ENCODE data around the gene TAF3. TPM values are rescaled to one million over a fixed set of nuclear protein-coding genes. Genes with fewer than 3 reads are reported as not detected.

TAF3 gene
- polyA plus RNA-seq, 1 of the 3 experiments (the other 2 are of a cell fraction), result 2.4 TPM

DNA sequence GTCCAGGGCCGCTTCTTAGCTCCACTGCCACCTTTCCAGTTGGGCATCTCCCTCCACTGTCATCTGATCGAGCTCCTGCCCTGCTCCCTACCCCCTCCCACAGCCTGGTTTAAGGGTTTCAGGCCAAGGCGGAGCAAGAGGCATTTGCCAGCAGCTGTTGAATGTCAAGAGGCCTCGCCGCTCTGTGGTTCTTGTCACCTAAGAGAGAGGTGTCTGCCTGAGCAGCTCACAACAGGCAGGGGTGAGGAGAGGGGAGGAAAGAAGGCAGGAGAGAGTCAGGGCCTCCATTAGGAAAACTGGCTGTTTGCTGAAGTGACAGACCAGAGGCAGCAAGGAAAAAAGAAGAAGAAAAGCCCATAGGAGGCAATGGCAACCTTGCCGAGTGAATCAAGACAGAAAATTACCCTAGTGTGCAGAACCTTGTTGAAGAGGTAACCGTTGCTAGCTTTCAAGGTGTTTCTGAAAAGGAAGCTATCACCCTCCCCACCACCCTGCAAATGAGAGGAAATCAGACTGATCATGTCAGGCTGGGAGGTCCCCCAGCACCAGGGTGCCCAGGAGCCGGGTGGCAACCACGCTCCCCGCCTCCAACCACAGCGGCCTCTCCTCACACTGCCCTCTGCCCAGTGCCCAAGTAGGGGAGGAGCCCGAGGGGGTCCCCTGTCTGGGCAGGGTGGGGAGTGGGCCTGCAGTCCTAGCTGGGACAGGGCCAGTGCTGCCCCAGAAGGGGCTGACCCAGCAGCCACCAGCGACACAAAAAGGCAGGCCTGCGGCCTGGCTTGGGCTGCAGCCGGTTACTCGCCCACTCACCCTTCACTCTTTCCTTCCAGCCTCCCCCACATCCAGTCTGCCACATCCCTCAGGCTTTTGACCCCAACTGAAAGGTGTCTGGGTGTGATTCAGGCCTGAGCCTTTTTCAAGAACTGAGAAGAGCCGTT, 243.2 kb downstream of the TAF3 start:
- H3K9me2 ChIP-seq, result no peaks in the 10 kb centered on the region
- H3K9ac ChIP-seq, result peak overlapping the region; percentile 96
- peaks cover 45% of the 10 kb centered on the region for H3F3A ChIP-seq (replicated peaks; ENCODE audit: insufficient read depth)
- H3K27ac ChIP-seq (ENCODE audit: low read depth in 2 of 2, low read length in 1 of 2), result peak overlapping the region; percentile 96 to 98
- no peaks in the 10 kb centered on the region for H3K27me3 ChIP-seq (ENCODE audit: insufficient read depth)
- peaks cover 100% of the 10 kb centered on the region for H3K79me2 ChIP-seq (ENCODE audit: insufficient read depth)
- ChIA-PET CTCF (interaction anchor here (1.0 to 2.4 kb wide), 7 partner anchors 8 to 1177 kb away, joined by 3 to 7 read pairs (median 4); no protein-coding TSS in a partner anchor), POLR2A (interaction anchor here (0.6 to 5.3 kb wide), 10 partner anchors 10 to 1176 kb away, joined by 3 to 33 read pairs (median 6); no protein-coding TSS in a partner anchor)
- H2AFZ ChIP-seq (ENCODE audit: low read depth), result no peak overlapping the region
- WGBS (ENCODE audit: low lambda C conversion rate), result 10% methylated on average over 10 of the region's 17 CpGs
- no peak for DNase-seq
- H3K4me1 ChIP-seq (ENCODE audit: control insufficient read depth in 1 of 2, insufficient read depth in 2 of 2, low read depth in 1 of 2, low read length in 1 of 2), result peaks cover 26 to 71% of the 10 kb centered on the region in 2 experiments
- H3K4me3 ChIP-seq (ENCODE audit: low read depth in 2 of 2, low read length in 1 of 2), result peak overlapping the region; percentile 86 to 92
- H4K20me1 ChIP-seq (ENCODE audit: insufficient read depth), result peaks cover 35% of the 10 kb centered on the region
- H3K4me2 ChIP-seq, result peak overlapping the region; percentile 98
- H3K36me3 ChIP-seq (replicated peaks in 1 of 2; ENCODE audit: control insufficient read depth in 1 of 2, insufficient read depth in 2 of 2, low read length in 1 of 2), result peaks cover 68 to 75% of the 10 kb centered on the region in 2 experiments
- peak; percentile 64; the same call in 1 of the 2 replicates for TF ChIP-seq TCF12 (IDR thresholded peaks at IDR 0.05)
- no peak for TF ChIP-seq RCOR1 (IDR thresholded peaks at IDR 0.05; ENCODE audit: low read length)
- TF ChIP-seq FOXM1 (IDR thresholded peaks at IDR 0.05; ENCODE audit: low read depth), result no peak
- TF ChIP-seq POLR2AphosphoS5 (IDR thresholded peaks at IDR 0.05; ENCODE audit: low read depth, low read length), result peak; percentile 31; the same call in 1 of the 2 replicates
- TF ChIP-seq GATA2 (CRISPR knock-in tag; IDR thresholded peaks at IDR 0.05), result no peak
- TF ChIP-seq, protein P1, sequence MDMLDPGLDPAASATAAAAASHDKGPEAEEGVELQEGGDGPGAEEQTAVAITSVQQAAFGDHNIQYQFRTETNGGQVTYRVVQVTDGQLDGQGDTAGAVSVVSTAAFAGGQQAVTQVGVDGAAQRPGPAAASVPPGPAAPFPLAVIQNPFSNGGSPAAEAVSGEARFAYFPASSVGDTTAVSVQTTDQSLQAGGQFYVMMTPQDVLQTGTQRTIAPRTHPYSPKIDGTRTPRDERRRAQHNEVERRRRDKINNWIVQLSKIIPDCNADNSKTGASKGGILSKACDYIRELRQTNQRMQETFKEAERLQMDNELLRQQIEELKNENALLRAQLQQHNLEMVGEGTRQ (IDR thresholded peaks at IDR 0.05; ENCODE audit: borderline replicate concordance, low read depth, low read length), result no peak
- TF ChIP-seq SIN3A (IDR thresholded peaks at IDR 0.05; ENCODE audit: borderline replicate concordance, low read depth, low read length), result no peak
- TF ChIP-seq YY1 (IDR thresholded peaks at IDR 0.05; ENCODE audit: low read depth), result no peak
- TF ChIP-seq EP300 (IDR thresholded peaks at IDR 0.05; ENCODE audit: borderline replicate concordance in 1 of 2, low read depth in 1 of 2, low read length in 1 of 2), result peak in 1 of 2 experiments; percentile 10; a peak in 1 of 4 replicates
- no peak for TF ChIP-seq RAD21 (IDR thresholded peaks at IDR 0.05; ENCODE audit: low read length)
- TF ChIP-seq MXI1 (IDR thresholded peaks at IDR 0.05; ENCODE audit: low read depth, low read length), result peak; percentile 47; the same call in 1 of the 2 replicates
- no peaks in the 10 kb centered on the region for H3K9me3 ChIP-seq

DNA sequence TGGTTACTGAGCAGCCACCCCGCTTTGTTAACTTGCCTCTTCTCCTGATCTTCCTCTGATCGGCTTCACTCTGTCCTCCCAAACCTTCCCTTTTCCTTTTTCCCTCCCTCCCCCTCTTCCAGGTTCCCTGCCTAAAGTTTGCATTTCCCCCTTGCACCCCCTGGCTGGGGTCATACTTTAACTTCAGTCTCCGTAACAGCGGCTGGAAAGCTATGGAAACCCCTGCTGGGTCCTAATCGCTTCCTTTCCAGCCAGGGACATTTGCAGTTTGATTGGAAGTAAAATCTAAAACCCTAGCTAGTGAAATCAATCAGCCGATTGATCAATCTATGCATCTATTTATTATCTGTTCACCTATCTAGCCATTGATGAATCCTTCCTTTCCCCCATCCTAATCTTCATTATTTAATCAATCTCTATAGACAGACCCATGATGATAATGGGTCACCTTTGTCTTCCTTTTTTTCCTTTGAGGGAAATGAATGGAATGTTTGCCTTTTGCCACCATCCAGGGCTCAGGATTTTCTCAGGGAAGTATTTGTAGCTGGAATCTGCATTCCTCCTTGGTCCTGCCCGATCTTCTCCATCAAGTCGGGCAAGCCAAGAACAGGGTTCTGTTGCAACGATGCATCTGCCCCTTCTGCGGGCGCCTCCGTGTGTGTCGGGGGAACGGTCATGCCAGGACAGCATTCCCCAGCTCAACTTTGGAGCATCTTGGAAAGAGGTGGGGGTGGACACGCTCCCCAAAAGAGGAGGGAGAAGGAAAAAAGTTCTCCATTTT, 245.0 kb downstream of the TAF3 start:
- POLR2A ChIA-PET, result interaction anchor here (0.5 to 1.4 kb wide), 5 partner anchors 8 to 574 kb away, joined by 3 to 10 read pairs (median 7); partner anchors contain the start of gene GATA3
- WGBS (ENCODE audit: low lambda C conversion rate), result 31% methylated on average over 14 of the region's 15 CpGs
- H3K27me3 ChIP-seq (ENCODE audit: insufficient read depth), result no peaks in the 10 kb centered on the region

More for the DNA sequence above, 245.0 kb downstream of the TAF3 start:
- Histone ChIP-seq H3K4me2 (peak overlapping the region; percentile 98), H3K36me3 (replicated peaks in 1 of 2; ENCODE audit: control insufficient read depth in 1 of 2, insufficient read depth in 2 of 2, low read length in 1 of 2) (peaks cover 72 to 74% of the 10 kb centered on the region in 2 experiments), H3K9me2 (no peaks in the 10 kb centered on the region), H3K4me3 (ENCODE audit: low read depth in 2 of 2, low read length in 1 of 2) (peak overlapping the region; percentile 86 to 92), H3K27ac (ENCODE audit: low read depth in 2 of 2, low read length in 1 of 2) (peak overlapping the region; percentile 96 to 98), H3K9me3 (no peaks in the 10 kb centered on the region), H3K9ac (peak overlapping the region; percentile 96), H3K79me2 (ENCODE audit: insufficient read depth) (peaks cover 100% of the 10 kb centered on the region), H2AFZ (ENCODE audit: low read depth) (no peak overlapping the region), H3F3A (replicated peaks; ENCODE audit: insufficient read depth) (peaks cover 55% of the 10 kb centered on the region), H3K4me1 (ENCODE audit: control insufficient read depth in 1 of 2, insufficient read depth in 2 of 2, low read depth in 1 of 2, low read length in 1 of 2) (peaks cover 31 to 71% of the 10 kb centered on the region in 2 experiments), H4K20me1 (ENCODE audit: insufficient read depth) (peaks cover 20% of the 10 kb centered on the region; the same call in 1 of the 2 replicates)
- CTCF ChIA-PET, result interaction anchor here (1.1 to 1.6 kb wide), 7 partner anchors 9 to 1146 kb away, joined by 3 to 6 read pairs (median 4); partner anchors contain the start of gene GATA3
- no peak for TF ChIP-seq PBX3 (IDR thresholded peaks at IDR 0.05)
- 0 out of 2 replicates have a peak, but pooled peaks have one; percentile 35 for TF ChIP-seq TEAD4 (IDR thresholded peaks at IDR 0.05; ENCODE audit: borderline replicate concordance, insufficient read depth)
- TF ChIP-seq SMC3 (IDR thresholded peaks at IDR 0.05; ENCODE audit: low read depth, low read length), result no peak
- TF ChIP-seq EZH2phosphoT487 (IDR thresholded peaks at IDR 0.05; ENCODE audit: borderline replicate concordance, low read depth), result no peak
- no peak for TF ChIP-seq MXI1 (IDR thresholded peaks at IDR 0.05; ENCODE audit: low read depth, low read length)
- no peak for DNase-seq
